Uterus (tissue), 4 donors: ENCODE results near the gene KLHL41. TPM values are rescaled to one million over a fixed set of nuclear protein-coding genes. Genes with fewer than 3 reads are reported as not detected.
"Not testable (repeated sequence)": the region's sequence is repeated elsewhere in the genome, so short reads cannot be mapped to it uniquely, and the experiment has no call there.

ENCODE experiments used
- DNase-seq, 2 donors: peaks; one replicate each; pipeline ENCODE4 v3.0.0-alpha.2; 2019 to 2020
- H3K27ac ChIP-seq, 2 donors: fragments of 200-600 bp; sonication (generic); 1 replicate in 1 of 2; 2 replicates in 1 of 2; pipeline ENCODE4 v1.5.1; 2016 to 2018
- H3K27me3 ChIP-seq, 2 donors: fragments of 200-600 bp; sonication (generic); one replicate each; pipeline ENCODE4 v1.5.1; 2018 to 2019; ENCODE audit warnings: control low read depth in 1 of 2
- H3K36me3 ChIP-seq, 2 donors: fragments of 200-600 bp; sonication (generic); one replicate each; pipeline ENCODE4 v1.5.1; 2019; ENCODE audit warnings: control low read depth in 1 of 2
- H3K4me1 ChIP-seq, 2 donors: fragments of 200-600 bp; sonication (generic); one replicate each; pipeline ENCODE4 v1.5.1; 2018 to 2019; ENCODE audit warnings: control low read depth in 1 of 2
- H3K4me3 ChIP-seq, 2 donors: fragments of 200-600 bp; sonication (generic); 1 replicate in 1 of 2; 2 replicates in 1 of 2; pipeline ENCODE4 v1.5.1; 2018 to 2019; ENCODE audit warnings: mild to moderate bottlenecking in 1 of 2
- H3K9me3 ChIP-seq, 2 donors: fragments of 200-600 bp; sonication (generic); one replicate each; pipeline ENCODE4 v1.5.1; 2019; ENCODE audit warnings: control low read depth in 1 of 2
- CTCF ChIP-seq, 4 experiments: fragments of 200-600 bp in 2 of 4; fragments of 450-650 bp in 2 of 4; sonication (generic) in 2 of 4; IDR thresholded peaks; one replicate each; pipeline ENCODE4 v1.5.1; 2016 to 2019; ENCODE audit warnings: antibody characterized with exemption in 4 of 4, mild to moderate bottlenecking in 2 of 4, moderate library complexity in 1 of 4
- POLR2A ChIP-seq, 2 donors: fragments of 450-650 bp; IDR thresholded peaks; one replicate each; pipeline ENCODE4 v1.6.1; 2016; ENCODE audit warnings: antibody characterized with exemption in 2 of 2, mild to moderate bottlenecking in 1 of 2, moderate library complexity in 1 of 2
- intact Hi-C: fragments of 100-400 bp; cut with DNase I; formaldehyde crosslinking; loops from one replicate; pipeline ENCODE4 v1.15.1; 2023; ENCODE audit warnings: low total_unique reads
- total RNA-seq, 4 donors: library from RNA; depleted of rRNA in 3 of 4; stranded (reverse); fragments of >200 nt in 3 of 4; gene quantifications; one replicate each; pipeline versions ENCODE4 v1.1.0 to v1.2.4, GENCODE V29; 2014 to 2023
- donor health status: DM: yes; HTN: yes; CAD: no.

The KLHL41 gene
- total RNA-seq, 4 donors from 2014 or later = 0.77 to 4.4 (median 3.5) TPM; not detected in 1

- TF ChIP-seq CTCF (IDR thresholded peaks at IDR 0.05) = no peak
- no peak for TF ChIP-seq POLR2A (IDR thresholded peaks at IDR 0.05)
- Histone ChIP-seq H3K27ac (no peak overlapping the region), H3K27me3 (no peaks in the 10 kb centered on the region), H3K4me1 (peaks cover 0 to 4% of the 10 kb centered on the region in 2 donors), H3K4me3 (no peak overlapping the region), H3K9me3 (no peaks in the 10 kb centered on the region), H3K36me3 (no peaks in the 10 kb centered on the region)
- intact Hi-C loops = no loop called here
- DNase-seq = no peak
These were observed 62.1 kb downstream of the KLHL41 start for GRCh38 chr2:169571571-169571970.

- no peaks in the 10 kb centered on the region for H3K27me3 ChIP-seq
- H3K27ac ChIP-seq = no peak overlapping the region
- no peaks in the 10 kb centered on the region for H3K36me3 ChIP-seq
- DNase-seq = no peak
- peaks cover 0 to 4% of the 10 kb centered on the region in 2 donors for H3K4me1 ChIP-seq
- no peak overlapping the region for H3K4me3 ChIP-seq
- TF ChIP-seq POLR2A (IDR thresholded peaks at IDR 0.05) = no peak
- no peak for TF ChIP-seq CTCF (IDR thresholded peaks at IDR 0.05)
- intact Hi-C loops = no loop called here
- H3K9me3 ChIP-seq = no peaks in the 10 kb centered on the region
These were observed 62.7 kb downstream of the KLHL41 start for GRCh38 chr2:169572189-169572588.

- no peaks in the 10 kb centered on the region for H3K27me3 ChIP-seq
- TF ChIP-seq POLR2A (IDR thresholded peaks at IDR 0.05) (no peak), CTCF (IDR thresholded peaks at IDR 0.05) (no peak)
- DNase-seq = no peak
- intact Hi-C loops = no loop called here
- no peaks in the 10 kb centered on the region for H3K36me3 ChIP-seq
- peak overlapping the region; percentile 48 to 66 for H3K4me3 ChIP-seq
- H3K9me3 ChIP-seq = no peaks in the 10 kb centered on the region
- peak overlapping the region in 1 of 2 donors; percentile 59 for H3K27ac ChIP-seq
- peaks cover 0 to 4% of the 10 kb centered on the region in 2 donors for H3K4me1 ChIP-seq
These were observed 63.3 kb downstream of the KLHL41 start for GRCh38 chr2:169572821-169573159.

GRCh38 chr2:169573160-169573973 lies 63.9 kb downstream of the KLHL41 start, which contains the start of gene FASTKD1:
Gene FASTKD1, minus strand, starts transcription at chr2:169573865. Its CDS starts 1,836 bp downstream, at chr2:169572029.
- intact Hi-C loops = no loop called here
- no peaks in the 10 kb centered on the region for H3K27me3 ChIP-seq
- H3K27ac ChIP-seq = peak within 1 kb of the TSS; percentile 54 to 59
- no peaks in the 10 kb centered on the region for H3K36me3 ChIP-seq
- DNase-seq = peak; percentile 81 to 85
- H3K4me3 ChIP-seq = peak within 1 kb of the TSS; percentile 48 to 66
- no peaks in the 10 kb centered on the region for H3K9me3 ChIP-seq
- peak in 1 of 2 donors; percentile 21 for TF ChIP-seq POLR2A (IDR thresholded peaks at IDR 0.05)
- peak in 1 of 4 experiments; percentile 16 for TF ChIP-seq CTCF (IDR thresholded peaks at IDR 0.05)
- H3K4me1 ChIP-seq = peaks cover 0 to 4% of the 10 kb centered on the region in 2 donors

- peak overlapping the region; percentile 54 to 59 for H3K27ac ChIP-seq
- TF ChIP-seq CTCF (IDR thresholded peaks at IDR 0.05) (no peak), POLR2A (IDR thresholded peaks at IDR 0.05) (no peak)
These were observed 64.4 kb downstream of the KLHL41 start for GRCh38 chr2:169573974-169574299.

GRCh38 chr2:169574539-169574938 lies 65.0 kb downstream of the KLHL41 start:
- DNase-seq, H3K27ac ChIP-seq, H3K9me3 ChIP-seq, H3K4me3 ChIP-seq, intact Hi-C loops, H3K4me1 ChIP-seq, H3K27me3 ChIP-seq, H3K36me3 ChIP-seq: not testable (repeated sequence)

More at GRCh38 chr2:169573974-169574299, 64.4 kb downstream of the KLHL41 start:
- no peaks in the 10 kb centered on the region for H3K9me3 ChIP-seq
- peaks cover 0 to 4% of the 10 kb centered on the region in 2 donors for H3K4me1 ChIP-seq
- peak overlapping the region; percentile 48 to 66 for H3K4me3 ChIP-seq
- no peaks in the 10 kb centered on the region for H3K36me3 ChIP-seq
- no peak for DNase-seq
- H3K27me3 ChIP-seq = no peaks in the 10 kb centered on the region
- intact Hi-C loops = no loop called here

GRCh38 chr2:169575264-169575663 lies 65.8 kb downstream of the KLHL41 start:
- intact Hi-C loops, H3K27ac ChIP-seq, H3K36me3 ChIP-seq, H3K27me3 ChIP-seq, H3K4me1 ChIP-seq, H3K9me3 ChIP-seq, DNase-seq, H3K4me3 ChIP-seq: not testable (repeated sequence)
